ENCODE results near the gene MORN1. TPM values are rescaled to one million over a fixed set of nuclear protein-coding genes. Genes with fewer than 3 reads are reported as not detected.

The MORN1 gene
- total RNA-seq, 1 donor from 2014 or later, result 12.7 TPM

GRCh38 chr1:2317230-2318065, 73.9 kb downstream of the MORN1 start:
- no peak for DNase-seq (ENCODE audit: extremely low spot score, unreplicated experiment)
- Mint-ChIP-seq H3K4me1 (ENCODE audit: unreplicated experiment) (peaks cover 48% of the 10 kb centered on the region), H3K27ac (ENCODE audit: unreplicated experiment) (peak overlapping the region; percentile 85), H3K9me3 (ENCODE audit: unreplicated experiment) (no peaks in the 10 kb centered on the region), H3K27me3 (ENCODE audit: unreplicated experiment) (no peaks in the 10 kb centered on the region), H3K4me3 (ENCODE audit: unreplicated experiment) (no peak overlapping the region), H3K36me3 (ENCODE audit: unreplicated experiment) (no peaks in the 10 kb centered on the region)
- TF ChIP-seq, protein P1, sequence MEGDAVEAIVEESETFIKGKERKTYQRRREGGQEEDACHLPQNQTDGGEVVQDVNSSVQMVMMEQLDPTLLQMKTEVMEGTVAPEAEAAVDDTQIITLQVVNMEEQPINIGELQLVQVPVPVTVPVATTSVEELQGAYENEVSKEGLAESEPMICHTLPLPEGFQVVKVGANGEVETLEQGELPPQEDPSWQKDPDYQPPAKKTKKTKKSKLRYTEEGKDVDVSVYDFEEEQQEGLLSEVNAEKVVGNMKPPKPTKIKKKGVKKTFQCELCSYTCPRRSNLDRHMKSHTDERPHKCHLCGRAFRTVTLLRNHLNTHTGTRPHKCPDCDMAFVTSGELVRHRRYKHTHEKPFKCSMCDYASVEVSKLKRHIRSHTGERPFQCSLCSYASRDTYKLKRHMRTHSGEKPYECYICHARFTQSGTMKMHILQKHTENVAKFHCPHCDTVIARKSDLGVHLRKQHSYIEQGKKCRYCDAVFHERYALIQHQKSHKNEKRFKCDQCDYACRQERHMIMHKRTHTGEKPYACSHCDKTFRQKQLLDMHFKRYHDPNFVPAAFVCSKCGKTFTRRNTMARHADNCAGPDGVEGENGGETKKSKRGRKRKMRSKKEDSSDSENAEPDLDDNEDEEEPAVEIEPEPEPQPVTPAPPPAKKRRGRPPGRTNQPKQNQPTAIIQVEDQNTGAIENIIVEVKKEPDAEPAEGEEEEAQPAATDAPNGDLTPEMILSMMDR (IDR thresholded peaks at IDR 0.05), result no peak

- TF ChIP-seq, protein P1 (IDR thresholded peaks at IDR 0.05), result no peak
- no peak for DNase-seq (ENCODE audit: extremely low spot score, unreplicated experiment)
- Mint-ChIP-seq H3K36me3 (ENCODE audit: unreplicated experiment) (no peaks in the 10 kb centered on the region), H3K4me1 (ENCODE audit: unreplicated experiment) (peaks cover 43% of the 10 kb centered on the region), H3K27ac (ENCODE audit: unreplicated experiment) (peak overlapping the region; percentile 85), H3K4me3 (ENCODE audit: unreplicated experiment) (peak overlapping the region; percentile 63), H3K27me3 (ENCODE audit: unreplicated experiment) (no peaks in the 10 kb centered on the region), H3K9me3 (ENCODE audit: unreplicated experiment) (no peaks in the 10 kb centered on the region)
Observed at GRCh38 chr1:2316451-2316961, 74.8 kb downstream of the MORN1 start.

DNA sequence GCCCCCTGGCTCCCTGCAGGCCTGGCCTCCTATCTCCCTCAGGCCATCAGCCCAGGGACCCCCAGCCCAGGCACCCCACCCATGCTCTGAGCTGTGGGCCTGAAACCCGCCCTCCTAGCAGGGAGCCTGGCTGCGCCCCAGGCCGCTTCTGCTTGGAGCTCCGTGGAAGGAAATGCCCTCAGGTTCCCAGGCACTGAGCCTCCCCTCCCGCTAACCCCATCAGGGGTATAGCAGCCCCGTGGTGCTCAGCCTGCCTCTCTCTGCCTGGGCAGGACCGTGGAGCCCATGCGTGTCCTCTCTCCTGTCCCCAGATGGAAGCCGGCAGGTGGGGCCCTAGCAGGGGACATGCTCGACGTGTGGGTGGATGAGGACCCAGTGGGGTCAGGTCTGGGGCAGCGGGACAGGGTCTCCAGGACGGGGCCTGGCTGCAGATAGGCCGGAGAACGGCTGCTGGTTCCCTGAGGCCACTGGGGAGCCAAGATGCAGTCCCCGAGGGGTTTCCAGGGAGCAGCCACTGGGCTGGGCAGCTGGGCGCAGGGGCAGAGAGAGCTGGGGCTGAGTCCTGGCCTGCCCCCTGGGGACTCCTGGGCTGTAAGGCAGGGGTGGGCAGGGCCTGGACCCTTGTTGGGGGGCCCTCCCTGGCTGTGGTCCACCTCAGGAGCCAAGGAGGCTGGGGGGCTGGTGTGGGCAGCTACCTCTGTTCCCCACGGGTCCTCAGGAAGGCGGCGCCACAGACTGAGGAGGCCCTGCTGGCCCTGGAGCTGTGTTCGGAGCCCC, 75.5 kb downstream of the MORN1 start:
- Mint-ChIP-seq H3K27ac (ENCODE audit: unreplicated experiment) (peak overlapping the region; percentile 85), H3K4me1 (ENCODE audit: unreplicated experiment) (peaks cover 40% of the 10 kb centered on the region), H3K4me3 (ENCODE audit: unreplicated experiment) (peak overlapping the region; percentile 63), H3K27me3 (ENCODE audit: unreplicated experiment) (no peaks in the 10 kb centered on the region), H3K9me3 (ENCODE audit: unreplicated experiment) (no peaks in the 10 kb centered on the region), H3K36me3 (ENCODE audit: unreplicated experiment) (no peaks in the 10 kb centered on the region)
- TF ChIP-seq, protein P1 (IDR thresholded peaks at IDR 0.05), result no peak
- DNase-seq (ENCODE audit: extremely low spot score, unreplicated experiment), result no peak

GRCh38 chr1:2314803-2315673, 76.3 kb downstream of the MORN1 start:
- Mint-ChIP-seq H3K27me3 (ENCODE audit: unreplicated experiment) (no peaks in the 10 kb centered on the region), H3K36me3 (ENCODE audit: unreplicated experiment) (no peaks in the 10 kb centered on the region), H3K27ac (ENCODE audit: unreplicated experiment) (peak overlapping the region; percentile 85), H3K9me3 (ENCODE audit: unreplicated experiment) (no peaks in the 10 kb centered on the region), H3K4me1 (ENCODE audit: unreplicated experiment) (peaks cover 35% of the 10 kb centered on the region), H3K4me3 (ENCODE audit: unreplicated experiment) (peak overlapping the region; percentile 63)
- DNase-seq (ENCODE audit: extremely low spot score, unreplicated experiment), result no peak
- TF ChIP-seq, protein P1 (IDR thresholded peaks at IDR 0.05), result peak; percentile 92
